Endothelial cell of umbilical vein (primary cell): Measurements from ENCODE around the gene FHOD1. TPM values are rescaled to one million over a fixed set of nuclear protein-coding genes. Genes with fewer than 3 reads are reported as not detected.

Source experiments
- BruUV-seq: library from RNA; stranded (reverse); fragments of 400-500 nt; replicated peaks from 2 replicates; lab custom pipeline; 2021; lab: Mats Ljungman, UMichigan
- CTCF ChIA-PET: fragments of 300-600, 350-600 bp; sonication (Branson Sonifier 250); formaldehyde crosslinking; loops from one replicate; lab custom pipeline; 2021; ENCODE audit warnings: antibody characterized with exemption, inconsistent platforms; lab: Charles Lee
- POLR2A ChIA-PET: fragments of 300-600, 350-600 bp; sonication (Branson Sonifier 250); formaldehyde crosslinking; loops from one replicate; lab custom pipeline; 2021; ENCODE audit warnings: antibody characterized with exemption, inconsistent platforms; lab: Charles Lee
- DNase-seq: peaks from one replicate; pipeline ENCODE4 v3.0.0-alpha.2; 2011; ENCODE audit warnings: low read depth, low spot score
- FAIRE-seq: peaks from 2 replicates; lab custom pipeline; 2011; peaks lifted over from hg19 to GRCh38; lab: Jason Lieb, UNC
- H2AFZ ChIP-seq: 2 replicates; pipeline ENCODE4 v1.6.0; 2012; ENCODE audit warnings: low read depth, low read length, control low read depth, inconsistent platforms
- H3K27ac ChIP-seq: 2 replicates; pipeline ENCODE4 v1.5.1; 2011; ENCODE audit warnings: low read depth, mild to moderate bottlenecking, control low read depth, low read length, moderate library complexity; ENCODE audit not compliant: insufficient read depth
- H3K27me3 ChIP-seq, 2 experiments: 2 replicates each; pipeline versions ENCODE4 v1.6.0 to v1.6.1; 2011; ENCODE audit warnings: low read length in 2 of 2, mixed read lengths in 1 of 2; ENCODE audit not compliant: control insufficient read depth in 2 of 2, insufficient read depth in 2 of 2
- H3K36me3 ChIP-seq, 2 experiments: 2 replicates in 1 of 2; 3 replicates in 1 of 2; pipeline ENCODE4 v1.5.1; 2011; ENCODE audit warnings: low read length in 2 of 2, mild to moderate bottlenecking in 1 of 2, moderate library complexity in 1 of 2; ENCODE audit not compliant: control insufficient read depth in 2 of 2, insufficient read depth in 2 of 2; ENCODE audit errors: extremely low read depth in 1 of 2
- H3K4me1 ChIP-seq: 3 replicates; pipeline ENCODE4 v1.5.1; 2011; ENCODE audit warnings: mild to moderate bottlenecking, low read length; ENCODE audit not compliant: control insufficient read depth, insufficient read depth; ENCODE audit errors: extremely low read depth
- H3K4me2 ChIP-seq: 2 replicates; pipeline ENCODE4 v1.6.1; 2011; ENCODE audit warnings: low read length, control low read depth, mixed read lengths; ENCODE audit not compliant: insufficient read depth
- H3K4me3 ChIP-seq, 3 experiments: fragments of 200-600 bp in 1 of 3; sonication (generic), shearing (Covaris generic) in 1 of 3; replicated peaks in 1 of 3; 2 replicates each; pipeline ENCODE4 v1.5.1; 2011 to 2016; ENCODE audit warnings: control low read depth in 3 of 3, low read length in 3 of 3, mild to moderate bottlenecking in 2 of 3, inconsistent platforms in 1 of 3, low read depth in 1 of 3, moderate library complexity in 1 of 3; ENCODE audit not compliant: insufficient read depth in 1 of 3
- H3K79me2 ChIP-seq: 2 replicates; pipeline ENCODE4 v1.6.0; 2012; ENCODE audit warnings: low read length, inconsistent platforms; ENCODE audit not compliant: control insufficient read depth, insufficient read depth
- H3K9ac ChIP-seq: replicated peaks from 2 replicates; pipeline ENCODE3; 2011; ENCODE audit warnings: low read length, control low read depth; ENCODE audit not compliant: insufficient read depth; ENCODE audit errors: extremely low read depth
- H3K9me1 ChIP-seq: replicated peaks from 3 replicates; pipeline ENCODE4 v1.6.0; 2011; ENCODE audit warnings: mild to moderate bottlenecking, low read length; ENCODE audit not compliant: control insufficient read depth, insufficient read depth; ENCODE audit errors: extremely low read depth
- H3K9me3 ChIP-seq: replicated peaks from 2 replicates; pipeline ENCODE4 v1.5.1; 2012; ENCODE audit warnings: low read length, inconsistent platforms; ENCODE audit not compliant: control insufficient read depth, insufficient read depth
- H4K20me1 ChIP-seq: replicated peaks from 2 replicates; pipeline ENCODE3; 2011; ENCODE audit warnings: mild to moderate bottlenecking, low read length; ENCODE audit not compliant: control insufficient read depth, insufficient read depth; ENCODE audit errors: extremely low read depth
- EZH2 ChIP-seq: IDR thresholded peaks from 2 replicates; pipeline ENCODE4 v1.6.1; 2012; ENCODE audit warnings: borderline replicate concordance, low read depth, mild to moderate bottlenecking, moderate library complexity, low read length, inconsistent platforms; ENCODE audit not compliant: severe bottlenecking
- FOS ChIP-seq: IDR thresholded peaks from 2 replicates; pipeline ENCODE4 v1.6.1; 2011; ENCODE audit warnings: mild to moderate bottlenecking, low read length, moderate library complexity, borderline replicate concordance; ENCODE audit not compliant: insufficient read depth
- GATA2 ChIP-seq: IDR thresholded peaks from 2 replicates; pipeline ENCODE4 v1.7.0; 2011; ENCODE audit warnings: low read depth, mild to moderate bottlenecking, moderate library complexity, mixed read lengths, low read length; ENCODE audit not compliant: insufficient read length, insufficient read depth
- JUN ChIP-seq: IDR thresholded peaks from 2 replicates; pipeline ENCODE4 v1.6.1; 2011; ENCODE audit warnings: borderline replicate concordance, low read depth; ENCODE audit not compliant: insufficient read length, insufficient read depth
- MAX ChIP-seq: IDR thresholded peaks from 2 replicates; pipeline ENCODE4 v1.6.1; 2011; ENCODE audit not compliant: insufficient read depth, insufficient read length
- MYC ChIP-seq: IDR thresholded peaks from one replicate; pipeline ENCODE4 v1.6.1; 2011; ENCODE audit warnings: mild to moderate bottlenecking, low read depth, low read length
- POLR2A ChIP-seq: IDR thresholded peaks from 2 replicates; pipeline ENCODE4 v1.6.1; 2012; ENCODE audit warnings: low read depth, mild to moderate bottlenecking, control low read depth, low read length
- POLR2AphosphoS5 ChIP-seq: IDR thresholded peaks from 2 replicates; pipeline ENCODE4 v1.6.1; 2012; ENCODE audit warnings: low read depth, mild to moderate bottlenecking, control low read depth, low read length, moderate library complexity; ENCODE audit not compliant: insufficient read depth
- dilution Hi-C: fragments of 300-500 bp; cut with MboI; formaldehyde crosslinking; loops from one replicate; pipeline ENCODE4 v1.15.0; 2019; ENCODE audit warnings: low sequenced_read_pairs; ENCODE audit not compliant: extremely low pct_ligation_motif_present
- intact Hi-C: fragments of 100-400 bp; cut with micrococcal nuclease; formaldehyde crosslinking; loops from one replicate; pipeline ENCODE4 v1.10.0; 2022
- polyA plus RNA-seq, 4 experiments: library from polyadenylated mRNA; depleted of rRNA in 3 of 4; stranded (reverse) in 3 of 4; unstranded in 1 of 4; fragments of >200 nt; gene quantifications; 2 replicates each; pipeline versions ENCODE4 v1.2.1 to v1.2.3, GENCODE V29; 2011 to 2012; ENCODE audit warnings: missing spikeins in 1 of 4
- total RNA-seq: library from RNA; stranded (reverse); gene quantifications from 2 replicates; pipeline ENCODE4 v1.2.3, GENCODE V29; 2021
- TF ChIP-seq, protein P1 (sequence below), 2 donors: IDR thresholded peaks; 1 replicate in 1 of 2; 2 replicates in 1 of 2; pipeline ENCODE4 v1.5.1; 2011; ENCODE audit warnings: low read length in 2 of 2, mild to moderate bottlenecking in 2 of 2, moderate library complexity in 2 of 2, control low read depth in 1 of 2, inconsistent platforms in 1 of 2, low read depth in 1 of 2; ENCODE audit not compliant: insufficient read depth in 1 of 2; ENCODE audit errors: extremely low read depth in 1 of 2

The FHOD1 gene
- total and polyA plus RNA-seq, 2 donors (not counting 3 experiments of a cell fraction or from before 2014, with no cell fraction given) = 63.6 to 124 TPM

DNA sequence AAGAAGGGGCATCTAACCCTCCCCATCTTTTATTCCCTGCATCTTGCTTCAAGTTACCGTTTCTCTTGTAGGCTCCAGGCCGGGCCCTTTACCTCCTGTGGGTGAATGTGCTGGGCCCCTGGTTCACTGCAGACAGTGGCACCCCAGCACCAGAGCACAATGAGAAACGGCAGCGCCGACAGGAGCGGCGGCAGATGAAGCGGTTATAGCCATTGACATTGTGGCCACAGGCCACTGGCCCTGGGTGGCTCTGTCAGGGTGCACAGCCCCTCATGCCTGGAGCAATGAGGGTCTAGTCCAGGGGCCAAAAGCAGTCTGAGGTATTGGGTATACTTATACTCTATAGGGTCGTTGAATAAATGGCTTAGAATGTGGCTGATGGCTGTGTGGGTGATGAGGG lies 18.4 kb downstream of the FHOD1 start:
- CTCF ChIA-PET = interaction anchor here (0.9 kb wide), 1 partner anchor 16 kb away, joined by 3 read pairs; no protein-coding TSS in a partner anchor
- no peak overlapping the region for H3K9ac ChIP-seq
- H3K79me2 ChIP-seq = peaks cover 11% of the 10 kb centered on the region
- no peak for DNase-seq
- H3K27me3 ChIP-seq = no peaks in the 10 kb centered on the region
- TF ChIP-seq EZH2 = no peak
- TF ChIP-seq JUN = no peak
- TF ChIP-seq POLR2AphosphoS5 = no peak
- no peak for TF ChIP-seq GATA2
- TF ChIP-seq, protein P1, sequence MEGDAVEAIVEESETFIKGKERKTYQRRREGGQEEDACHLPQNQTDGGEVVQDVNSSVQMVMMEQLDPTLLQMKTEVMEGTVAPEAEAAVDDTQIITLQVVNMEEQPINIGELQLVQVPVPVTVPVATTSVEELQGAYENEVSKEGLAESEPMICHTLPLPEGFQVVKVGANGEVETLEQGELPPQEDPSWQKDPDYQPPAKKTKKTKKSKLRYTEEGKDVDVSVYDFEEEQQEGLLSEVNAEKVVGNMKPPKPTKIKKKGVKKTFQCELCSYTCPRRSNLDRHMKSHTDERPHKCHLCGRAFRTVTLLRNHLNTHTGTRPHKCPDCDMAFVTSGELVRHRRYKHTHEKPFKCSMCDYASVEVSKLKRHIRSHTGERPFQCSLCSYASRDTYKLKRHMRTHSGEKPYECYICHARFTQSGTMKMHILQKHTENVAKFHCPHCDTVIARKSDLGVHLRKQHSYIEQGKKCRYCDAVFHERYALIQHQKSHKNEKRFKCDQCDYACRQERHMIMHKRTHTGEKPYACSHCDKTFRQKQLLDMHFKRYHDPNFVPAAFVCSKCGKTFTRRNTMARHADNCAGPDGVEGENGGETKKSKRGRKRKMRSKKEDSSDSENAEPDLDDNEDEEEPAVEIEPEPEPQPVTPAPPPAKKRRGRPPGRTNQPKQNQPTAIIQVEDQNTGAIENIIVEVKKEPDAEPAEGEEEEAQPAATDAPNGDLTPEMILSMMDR (IDR thresholded peaks at IDR 0.05; ENCODE audit: extremely low read depth in 1 of 2, insufficient read depth in 1 of 2, low read depth in 1 of 2, low read length in 2 of 2) = no peak
- TF ChIP-seq MAX = no peak
- no peak for TF ChIP-seq FOS
- TF ChIP-seq MYC = no peak
- no peak for TF ChIP-seq POLR2A
- peaks cover 10 to 45% of the 10 kb centered on the region in 2 experiments for H3K36me3 ChIP-seq
- H3K9me3 ChIP-seq = no peaks in the 10 kb centered on the region
- H3K4me3 ChIP-seq = no peak overlapping the region
- no peaks in the 10 kb centered on the region for H3K9me1 ChIP-seq
- H3K4me1 ChIP-seq = peaks cover 16% of the 10 kb centered on the region
- FAIRE-seq = no peak
- BruUV-seq = no TSS peak
- H4K20me1 ChIP-seq = no peaks in the 10 kb centered on the region
- H3K27ac ChIP-seq = no peak overlapping the region
- POLR2A ChIA-PET = interaction anchor here (0.5 kb wide), 1 partner anchor 64 kb away, joined by 5 read pairs; the partner anchor contains the start of gene HSF4
- H3K4me2 ChIP-seq = no peak overlapping the region
- no peak overlapping the region for H2AFZ ChIP-seq
- intact Hi-C loops (loop anchor here (5.0 kb wide), 1 partner anchor 37 kb away; the partner anchor contains the start of genes E2F4 and EXOC3L1), dilution Hi-C loops (no loop called here)
